Measurements from ENCODE around the gene KIAA1958. TPM values are rescaled to one million over a fixed set of nuclear protein-coding genes. Genes with fewer than 3 reads are reported as not detected.
"Not testable (repeated sequence)": the region's sequence is repeated elsewhere in the genome, so short reads cannot be mapped to it uniquely, and the experiment has no call there.

The KIAA1958 gene
- total RNA-seq, 4 donors from 2014 or later, result 5.7 to 11.1 (median 6.8) TPM

DNA sequence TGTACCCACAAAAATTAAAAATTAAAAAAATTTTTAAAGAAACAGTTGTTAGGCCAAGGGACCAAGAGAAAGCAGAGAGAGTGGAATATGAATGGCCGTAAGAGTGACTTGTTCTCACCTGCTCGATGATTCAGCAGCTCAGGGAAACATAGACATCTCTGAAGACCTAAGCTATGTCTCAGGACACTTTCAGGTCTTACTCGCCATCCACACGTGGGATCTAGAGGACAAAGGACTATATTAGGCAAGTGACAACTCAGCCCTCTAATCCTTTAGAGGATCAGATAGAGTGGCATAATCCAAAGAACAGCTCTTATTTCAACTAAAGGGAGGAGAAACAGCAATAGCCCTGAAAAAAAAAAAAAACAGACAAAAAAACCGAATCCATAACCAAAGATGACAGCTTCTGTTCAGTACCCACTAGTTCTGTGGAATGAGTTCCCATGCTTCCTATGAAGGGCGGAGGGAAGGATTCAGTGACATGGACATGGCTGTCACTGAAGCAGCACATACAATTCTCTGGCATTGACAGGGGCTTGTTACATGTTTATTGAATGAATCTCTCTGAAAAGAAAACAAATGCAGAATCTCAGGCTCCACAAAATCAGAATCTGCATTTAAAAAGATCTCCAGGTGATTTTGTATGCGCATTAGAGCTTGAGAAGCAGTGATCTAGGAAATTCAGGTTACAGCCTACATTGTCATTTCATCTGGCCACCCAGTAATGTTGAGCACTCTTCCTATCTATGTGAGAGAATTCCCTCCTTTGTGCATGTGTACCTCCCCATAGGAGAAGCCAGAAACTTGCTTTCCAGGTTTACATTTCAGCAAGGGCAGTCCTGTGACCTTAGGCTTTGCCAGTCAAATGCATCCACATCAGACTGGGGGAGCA, 96.0 kb downstream of the KIAA1958 start:
- no peak overlapping the region for H3K4me3 ChIP-seq (ENCODE audit: low read depth, poor library complexity, severe bottlenecking)
- no peak for TF ChIP-seq CTCF (IDR thresholded peaks at IDR 0.05)
- no peak for TF ChIP-seq POLR2A (IDR thresholded peaks at IDR 0.05)
- 81 to 90% methylated on average over 7 of the region's 7 CpGs for WGBS, 2 donors
- intact Hi-C loops (cut with DNase I; ENCODE audit: low total_unique reads), result no loop called here
- no peak for DNase-seq (ENCODE audit: low spot score in 2 of 2)

- WGBS, 2 donors, result 94 to 98% methylated on average over 4 of the region's 4 CpGs
- no peak overlapping the region for H3K4me3 ChIP-seq (ENCODE audit: low read depth, poor library complexity, severe bottlenecking)
- intact Hi-C loops (cut with DNase I; ENCODE audit: low total_unique reads), result no loop called here
- TF ChIP-seq POLR2A (IDR thresholded peaks at IDR 0.05) (no peak), CTCF (IDR thresholded peaks at IDR 0.05) (no peak)
- no peak for DNase-seq (ENCODE audit: low spot score in 2 of 2)
Measured at GRCh38 chr9:112586599-112587155, 100.0 kb downstream of the KIAA1958 start.

GRCh38 chr9:112591875-112592274, 105.2 kb downstream of the KIAA1958 start:
- 90% methylated on average over 8 of the region's 8 CpGs for WGBS, 2 donors
- H3K4me3 ChIP-seq (ENCODE audit: low read depth, poor library complexity, severe bottlenecking); intact Hi-C loops (cut with DNase I; ENCODE audit: low total_unique reads); DNase-seq (ENCODE audit: low spot score in 2 of 2): not testable (repeated sequence)

GRCh38 chr9:112599732-112600131, 113.1 kb downstream of the KIAA1958 start:
- intact Hi-C loops (cut with DNase I; ENCODE audit: low total_unique reads), result no loop called here
- H3K4me3 ChIP-seq (ENCODE audit: low read depth, poor library complexity, severe bottlenecking), result no peak overlapping the region
- no peak for TF ChIP-seq POLR2A (IDR thresholded peaks at IDR 0.05)
- no peak for TF ChIP-seq CTCF (IDR thresholded peaks at IDR 0.05)
- no peak for DNase-seq (ENCODE audit: low spot score in 2 of 2)
- WGBS, 2 donors, result 64 to 80% methylated on average over 3 of the region's 3 CpGs

DNA sequence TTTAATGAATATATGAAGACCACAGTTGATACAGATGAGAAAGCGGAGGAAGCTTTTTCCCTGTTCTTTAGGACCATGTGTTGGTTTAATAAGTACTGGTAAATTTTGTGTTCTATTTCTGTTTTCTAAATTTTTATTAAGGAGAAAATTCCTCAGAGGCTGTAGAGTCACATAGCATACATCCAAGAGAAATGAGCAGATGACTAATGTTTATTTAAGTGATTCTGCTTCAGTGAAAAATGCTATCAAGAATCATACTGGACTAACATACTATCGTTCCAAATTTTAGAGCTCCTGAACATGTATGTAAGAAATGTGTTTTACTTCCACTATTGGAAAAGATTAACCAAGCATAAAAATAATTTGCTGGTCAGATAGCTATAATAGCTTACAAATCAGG, 115.0 kb downstream of the KIAA1958 start:
- 82 to 85% methylated on average over 2 of the region's 2 CpGs for WGBS, 2 donors
- no peak for DNase-seq (ENCODE audit: low spot score in 2 of 2)
- TF ChIP-seq POLR2A (IDR thresholded peaks at IDR 0.05), result no peak
- no peak for TF ChIP-seq CTCF (IDR thresholded peaks at IDR 0.05)
- intact Hi-C loops (cut with DNase I; ENCODE audit: low total_unique reads), result no loop called here
- no peak overlapping the region for H3K4me3 ChIP-seq (ENCODE audit: low read depth, poor library complexity, severe bottlenecking)

- H3K4me3 ChIP-seq (ENCODE audit: low read depth, poor library complexity, severe bottlenecking), result no peak overlapping the region
- whole genome bisulfite sequencing, 2 donors, result 92 to 94% methylated on average over 2 of the region's 2 CpGs
- TF ChIP-seq CTCF (IDR thresholded peaks at IDR 0.05) (no peak), POLR2A (IDR thresholded peaks at IDR 0.05) (no peak)
- no peak for DNase-seq (ENCODE audit: low spot score in 2 of 2)
- intact Hi-C loops (cut with DNase I; ENCODE audit: low total_unique reads), result no loop called here
Measured at GRCh38 chr9:112604790-112605189, 118.2 kb downstream of the KIAA1958 start.

All from lower leg skin (tissue), 4 donors.